ENCODE measurements around the gene NCOA3.
"Not testable (repeated sequence)": the region's sequence is repeated elsewhere in the genome, so short reads cannot be mapped to it uniquely, and the experiment has no call there.

NCOA3 gene

GRCh38 chr20:47475419-47476044 lies 26.2 kb upstream of the NCOA3 start:
- DNase-seq = no peak

- DNase-seq = no peak
Measured at GRCh38 chr20:47476452-47476851, 25.2 kb upstream of the NCOA3 start.

- no peak for DNase-seq
Measured at GRCh38 chr20:47479093-47479492, 22.6 kb upstream of the NCOA3 start.

GRCh38 chr20:47479506-47479905 lies 22.2 kb upstream of the NCOA3 start:
- DNase-seq = no peak

- no peak for DNase-seq
Measured at GRCh38 chr20:47480239-47480638, 21.4 kb upstream of the NCOA3 start.

- DNase-seq = no peak
Measured at GRCh38 chr20:47480705-47481104, 21.0 kb upstream of the NCOA3 start.

- no peak for DNase-seq
Measured at GRCh38 chr20:47481330-47482216, 20.1 kb upstream of the NCOA3 start.

- DNase-seq = no peak
Measured at GRCh38 chr20:47482705-47483104, 19.0 kb upstream of the NCOA3 start.

- DNase-seq = no peak
Measured at GRCh38 chr20:47484303-47484702, 17.4 kb upstream of the NCOA3 start.

GRCh38 chr20:47487175-47487917 lies 14.3 kb upstream of the NCOA3 start:
- peak; percentile 31 to 39 for DNase-seq

GRCh38 chr20:47489448-47489872 lies 12.2 kb upstream of the NCOA3 start:
- DNase-seq = peak; percentile 27 to 35

- DNase-seq = no peak
Measured at GRCh38 chr20:47490795-47491194, 10.9 kb upstream of the NCOA3 start.

GRCh38 chr20:47492284-47492683 lies 9.4 kb upstream of the NCOA3 start:
- DNase-seq = no peak

GRCh38 chr20:47493175-47493962 lies 8.3 kb upstream of the NCOA3 start:
- DNase-seq = peak; percentile 47 to 49

- no peak for DNase-seq
Measured at GRCh38 chr20:47493963-47494293, 7.8 kb upstream of the NCOA3 start.

- not testable (repeated sequence) for DNase-seq
Measured at GRCh38 chr20:47494606-47495005, 7.1 kb upstream of the NCOA3 start.

- DNase-seq = no peak
Measured at GRCh38 chr20:47496118-47496517, 5.6 kb upstream of the NCOA3 start.

- DNase-seq = no peak
Measured at GRCh38 chr20:47498606-47499005, 3.1 kb upstream of the NCOA3 start.

GRCh38 chr20:47499053-47499452 lies 2.6 kb upstream of the NCOA3 start:
- no peak for DNase-seq

- DNase-seq = not testable (repeated sequence)
Measured at GRCh38 chr20:47500082-47500481, 1.6 kb upstream of the NCOA3 start.

GRCh38 chr20:47500554-47500953 lies 1.1 kb upstream of the NCOA3 start:
- no peak for DNase-seq

- no peak for DNase-seq
Measured at GRCh38 chr20:47501116-47501481, 588 bp upstream of the NCOA3 start.
